Measurements from ENCODE around the gene PSMF1. TPM values are rescaled to one million over a fixed set of nuclear protein-coding genes. Genes with fewer than 3 reads are reported as not detected.

Gene PSMF1
- total RNA-seq, 4 donors from 2014 or later: 44.6 to 167 (median 67.8) TPM

DNA sequence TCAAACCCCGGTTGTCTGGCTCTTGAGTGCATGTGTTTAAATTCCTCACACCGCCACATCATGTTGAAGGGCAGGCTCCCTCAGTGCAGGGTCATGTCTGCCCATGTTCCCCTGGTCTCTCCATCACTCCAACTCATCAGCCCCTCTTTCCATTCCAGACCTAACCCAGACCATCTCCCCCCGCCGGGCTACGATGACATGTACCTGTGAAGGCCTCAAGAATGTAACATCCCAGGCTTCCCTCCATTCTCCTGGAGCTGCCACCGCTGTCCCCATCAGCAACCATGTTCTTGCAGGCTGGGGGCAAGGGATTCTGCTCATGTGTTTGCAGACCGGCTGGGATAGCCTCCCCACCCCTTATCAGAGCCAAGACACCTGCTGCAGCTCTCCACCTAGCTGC lies 46.5 kb downstream of the PSMF1 start:
- DNase-seq: no peak
- H3K9me3 ChIP-seq: no peaks in the 10 kb centered on the region
- no peak overlapping the region for H3K4me3 ChIP-seq
- TF ChIP-seq, protein P1, sequence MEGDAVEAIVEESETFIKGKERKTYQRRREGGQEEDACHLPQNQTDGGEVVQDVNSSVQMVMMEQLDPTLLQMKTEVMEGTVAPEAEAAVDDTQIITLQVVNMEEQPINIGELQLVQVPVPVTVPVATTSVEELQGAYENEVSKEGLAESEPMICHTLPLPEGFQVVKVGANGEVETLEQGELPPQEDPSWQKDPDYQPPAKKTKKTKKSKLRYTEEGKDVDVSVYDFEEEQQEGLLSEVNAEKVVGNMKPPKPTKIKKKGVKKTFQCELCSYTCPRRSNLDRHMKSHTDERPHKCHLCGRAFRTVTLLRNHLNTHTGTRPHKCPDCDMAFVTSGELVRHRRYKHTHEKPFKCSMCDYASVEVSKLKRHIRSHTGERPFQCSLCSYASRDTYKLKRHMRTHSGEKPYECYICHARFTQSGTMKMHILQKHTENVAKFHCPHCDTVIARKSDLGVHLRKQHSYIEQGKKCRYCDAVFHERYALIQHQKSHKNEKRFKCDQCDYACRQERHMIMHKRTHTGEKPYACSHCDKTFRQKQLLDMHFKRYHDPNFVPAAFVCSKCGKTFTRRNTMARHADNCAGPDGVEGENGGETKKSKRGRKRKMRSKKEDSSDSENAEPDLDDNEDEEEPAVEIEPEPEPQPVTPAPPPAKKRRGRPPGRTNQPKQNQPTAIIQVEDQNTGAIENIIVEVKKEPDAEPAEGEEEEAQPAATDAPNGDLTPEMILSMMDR (IDR thresholded peaks at IDR 0.05): no peak
- TF ChIP-seq POLR2A (IDR thresholded peaks at IDR 0.05): no peak
- no peaks in the 10 kb centered on the region for H3K4me1 ChIP-seq
- no peak overlapping the region for H3K27ac ChIP-seq
- H3K27me3 ChIP-seq: no peaks in the 10 kb centered on the region
- H3K36me3 ChIP-seq: peaks cover 0 to 88% (median 0%) of the 10 kb centered on the region in 3 donors

DNA sequence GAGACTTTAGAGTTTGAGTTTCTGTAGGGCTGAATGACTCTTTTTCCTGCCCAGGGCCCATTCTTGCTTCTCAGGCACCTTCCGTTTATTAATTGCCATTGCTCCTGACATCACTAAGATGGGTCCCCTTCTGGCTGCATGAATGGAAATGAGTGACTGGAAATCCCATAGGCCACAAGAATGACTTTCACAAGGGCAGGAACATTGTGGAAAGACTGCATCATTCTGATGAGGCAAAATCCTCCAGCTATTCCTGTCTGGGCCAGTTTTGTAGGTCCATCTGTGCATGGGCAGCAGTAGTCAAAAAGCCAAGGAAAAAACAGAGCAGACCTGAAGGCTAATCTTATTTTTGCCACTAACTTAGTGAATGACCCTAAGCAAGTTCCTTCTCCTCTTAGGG lies 47.1 kb downstream of the PSMF1 start:
- Histone ChIP-seq H3K4me3 (no peak overlapping the region), H3K9me3 (no peaks in the 10 kb centered on the region), H3K4me1 (no peaks in the 10 kb centered on the region), H3K36me3 (peaks cover 0 to 89% (median 0%) of the 10 kb centered on the region in 3 donors), H3K27ac (no peak overlapping the region), H3K27me3 (no peaks in the 10 kb centered on the region)
- TF ChIP-seq, protein P1 (IDR thresholded peaks at IDR 0.05): no peak
- no peak for TF ChIP-seq POLR2A (IDR thresholded peaks at IDR 0.05)
- DNase-seq: no peak

DNA sequence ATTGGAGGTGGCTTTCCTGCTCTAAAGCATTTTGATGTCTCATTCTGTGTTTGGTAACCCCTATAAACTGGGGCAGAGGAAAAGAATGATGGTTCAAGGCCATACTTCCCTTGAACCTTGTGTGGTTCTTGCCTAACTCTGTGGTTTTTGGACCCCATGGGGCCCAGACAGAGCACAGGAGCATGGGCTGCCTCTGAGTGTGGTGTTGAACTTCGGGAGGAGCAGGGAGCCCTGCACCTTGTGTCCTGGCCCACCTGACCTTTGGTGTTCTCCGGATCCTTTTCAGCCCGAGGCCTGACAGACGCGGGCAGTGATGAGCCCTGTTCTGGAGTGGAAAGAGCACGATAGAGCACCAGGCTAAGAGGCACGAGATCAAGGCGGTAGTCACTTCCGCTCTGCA lies 47.5 kb downstream of the PSMF1 start:
- Histone ChIP-seq H3K9me3 (no peaks in the 10 kb centered on the region), H3K36me3 (peaks cover 0 to 89% (median 0%) of the 10 kb centered on the region in 3 donors), H3K27me3 (no peaks in the 10 kb centered on the region), H3K4me3 (no peak overlapping the region), H3K27ac (no peak overlapping the region), H3K4me1 (no peaks in the 10 kb centered on the region)
- no peak for DNase-seq
- TF ChIP-seq POLR2A (IDR thresholded peaks at IDR 0.05): no peak
- TF ChIP-seq, protein P1 (IDR thresholded peaks at IDR 0.05): no peak

DNA sequence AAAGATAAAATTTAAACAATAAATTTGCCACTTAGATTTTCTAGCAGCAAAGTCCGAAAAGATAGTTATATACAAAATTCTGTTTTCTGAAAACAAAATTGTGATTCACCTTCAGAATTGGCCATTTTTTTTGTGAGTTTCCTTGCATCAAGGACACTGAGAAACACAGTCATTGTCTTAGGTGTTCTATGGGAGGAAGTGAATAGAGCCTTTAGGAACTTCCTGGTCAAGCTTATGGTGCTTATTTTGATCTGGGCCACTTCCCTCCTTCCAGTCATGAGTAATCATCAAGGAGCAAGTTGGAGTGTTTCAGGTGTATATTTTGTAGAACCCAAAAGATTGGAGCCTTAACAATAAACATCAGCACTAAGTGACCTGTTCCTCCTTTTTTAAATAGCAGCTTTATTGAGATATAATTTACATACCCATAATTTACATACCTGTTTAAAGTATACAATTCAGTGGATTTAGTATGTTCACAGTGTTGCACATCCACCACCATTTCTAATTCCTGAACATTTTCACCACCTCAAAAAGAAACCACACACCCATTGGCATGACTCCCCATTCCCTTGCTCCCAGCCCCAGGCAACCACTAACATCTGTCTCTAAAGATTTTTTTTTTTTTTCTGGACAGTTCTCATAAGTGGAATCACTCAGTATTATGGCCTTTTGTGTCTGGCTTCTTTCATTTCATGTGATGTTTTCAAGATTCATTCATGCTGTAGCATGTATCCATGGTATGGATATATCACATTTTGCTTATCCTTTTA lies 48.7 kb downstream of the PSMF1 start:
- H3K4me3 ChIP-seq: no peak overlapping the region
- peaks cover 0 to 90% (median 0%) of the 10 kb centered on the region in 3 donors for H3K36me3 ChIP-seq
- H3K27me3 ChIP-seq: no peaks in the 10 kb centered on the region
- no peak overlapping the region for H3K27ac ChIP-seq
- no peaks in the 10 kb centered on the region for H3K4me1 ChIP-seq
- H3K9me3 ChIP-seq: no peaks in the 10 kb centered on the region
- TF ChIP-seq, protein P1 (IDR thresholded peaks at IDR 0.05): no peak
- no peak for TF ChIP-seq POLR2A (IDR thresholded peaks at IDR 0.05)
- DNase-seq: no peak

DNA sequence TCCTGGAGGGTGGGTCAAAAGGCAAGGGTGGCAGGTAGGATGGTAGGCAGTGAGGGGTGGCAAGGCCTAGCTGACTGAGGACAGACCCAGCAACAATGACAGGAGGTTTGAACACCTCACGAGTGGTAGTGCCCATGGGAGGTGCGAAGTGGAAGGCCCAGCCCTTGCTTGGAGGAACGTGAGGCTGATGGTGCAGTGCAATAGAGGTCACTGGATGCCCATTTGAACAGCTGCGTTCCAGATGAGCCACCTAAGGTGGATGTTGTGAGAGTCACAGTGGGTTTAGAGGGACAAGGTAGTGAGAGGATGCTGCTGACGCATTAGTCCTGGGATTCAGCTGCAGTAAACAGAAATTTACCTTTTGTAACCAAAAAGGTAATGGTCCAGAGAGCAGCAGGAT lies 50.8 kb downstream of the PSMF1 start:
- no peaks in the 10 kb centered on the region for H3K9me3 ChIP-seq
- no peaks in the 10 kb centered on the region for H3K27me3 ChIP-seq
- H3K27ac ChIP-seq: no peak overlapping the region
- H3K4me3 ChIP-seq: no peak overlapping the region
- TF ChIP-seq, protein P1 (IDR thresholded peaks at IDR 0.05): no peak
- TF ChIP-seq POLR2A (IDR thresholded peaks at IDR 0.05): no peak
- peaks cover 0 to 83% (median 0%) of the 10 kb centered on the region in 3 donors for H3K36me3 ChIP-seq
- no peaks in the 10 kb centered on the region for H3K4me1 ChIP-seq
- no peak for DNase-seq

Measured in Peyer's patch (tissue), 4 donors.